Measurements from ENCODE around the gene MYO1D.

MYO1D gene

DNA sequence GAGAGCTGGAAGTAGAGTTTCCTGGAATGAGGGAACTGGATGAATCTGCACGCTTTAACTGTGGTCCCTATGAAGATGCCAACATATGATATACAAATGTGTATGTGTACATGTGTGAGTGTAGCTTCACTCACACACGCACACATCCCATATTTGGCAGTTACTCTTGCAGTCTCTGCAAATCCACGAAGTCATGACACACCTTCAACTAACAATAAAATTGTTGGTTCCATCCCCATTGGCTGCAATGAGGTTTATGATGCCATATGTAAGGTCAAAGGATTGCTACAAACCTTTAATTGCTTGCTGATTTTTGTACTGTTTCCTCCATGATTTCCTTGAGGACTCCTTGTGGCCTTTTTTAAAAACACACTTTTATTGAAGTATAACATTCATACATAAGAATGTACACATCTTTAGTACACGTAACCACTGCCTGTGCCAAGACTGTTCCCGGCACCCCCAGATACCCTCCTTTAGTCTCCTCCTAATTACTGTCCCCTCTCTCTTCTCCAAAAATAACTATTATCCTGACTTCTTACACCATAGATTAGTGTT lies 22.0 kb downstream of the MYO1D start:
- no peak for DNase-seq (ENCODE audit: low read depth)

DNA sequence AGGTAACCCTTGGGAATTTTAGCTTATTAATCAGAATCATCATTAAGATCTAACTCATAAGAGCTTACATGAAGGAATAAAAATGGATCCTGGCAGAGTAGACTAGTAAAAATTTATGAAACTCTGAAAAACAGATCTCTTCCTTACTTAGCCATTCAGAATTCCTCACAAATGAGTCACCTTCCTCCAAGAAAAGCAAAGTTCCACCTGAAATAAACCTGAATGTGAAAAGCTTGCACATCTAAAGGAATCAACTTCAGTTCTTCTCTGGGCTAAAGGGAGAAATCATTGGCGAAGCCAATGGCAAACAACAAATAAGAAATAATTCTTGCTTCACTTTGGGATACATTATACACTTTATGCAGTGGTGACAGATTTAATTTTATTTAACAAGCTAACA lies 22.7 kb downstream of the MYO1D start:
- peak; percentile 35 for DNase-seq (ENCODE audit: low read depth)

DNA sequence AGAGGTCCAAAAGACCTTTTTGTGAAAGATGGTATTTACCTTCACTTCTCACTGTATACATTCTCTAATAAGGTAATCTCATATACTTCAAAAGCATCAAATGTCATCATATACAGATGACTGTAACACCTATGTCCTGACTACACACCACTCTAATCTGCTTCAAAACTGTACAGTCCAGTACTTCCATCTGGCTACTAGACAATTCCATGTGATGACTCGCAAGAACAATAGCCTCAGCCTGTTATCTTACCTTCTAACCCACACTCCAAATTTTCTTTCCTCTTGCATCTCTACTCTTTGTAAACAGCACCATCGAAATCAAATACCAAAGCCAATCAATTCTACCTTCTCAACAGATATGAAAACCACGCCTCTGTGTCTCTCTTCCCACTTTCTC lies 24.1 kb downstream of the MYO1D start:
- no peak for DNase-seq (ENCODE audit: low read depth)

DNA sequence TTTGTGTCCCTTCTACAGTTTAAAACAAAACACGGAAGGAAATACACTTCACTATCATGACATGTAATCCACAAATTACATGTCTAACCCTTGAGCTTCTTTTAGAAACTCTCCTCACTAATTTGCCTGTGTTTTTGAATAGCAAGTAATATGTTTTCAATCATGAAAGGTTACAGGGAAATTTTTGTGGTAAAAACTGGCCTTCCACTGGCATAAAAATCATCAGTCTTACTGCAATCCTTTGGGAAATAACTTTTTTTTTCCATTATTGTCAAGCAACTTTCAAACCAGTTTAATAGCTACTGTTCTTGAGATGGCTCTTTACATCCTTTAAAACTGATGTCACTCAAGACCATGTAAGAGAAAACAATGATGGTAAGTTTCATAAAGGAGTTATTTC lies 27.0 kb downstream of the MYO1D start:
- DNase-seq (ENCODE audit: low read depth): no peak

DNA sequence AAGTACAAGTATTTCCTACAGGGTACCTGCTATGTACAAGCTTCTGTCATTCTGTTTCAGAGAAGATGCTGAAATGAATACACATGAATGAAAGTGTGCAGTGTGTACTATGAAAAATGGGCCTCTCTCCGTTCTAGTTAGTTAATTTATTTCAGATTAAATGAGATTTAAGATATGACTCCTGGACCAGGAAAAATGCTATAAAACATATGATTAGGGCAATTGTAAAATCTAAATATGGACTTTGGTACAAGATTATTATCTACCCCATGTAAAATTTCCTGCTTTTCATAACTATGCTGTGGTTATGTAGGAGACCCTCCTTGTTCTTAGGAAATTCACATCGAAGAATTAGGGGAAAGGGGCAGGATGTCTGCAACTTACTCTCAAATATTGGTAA lies 28.9 kb downstream of the MYO1D start:
- no peak for DNase-seq (ENCODE audit: low read depth)

DNA sequence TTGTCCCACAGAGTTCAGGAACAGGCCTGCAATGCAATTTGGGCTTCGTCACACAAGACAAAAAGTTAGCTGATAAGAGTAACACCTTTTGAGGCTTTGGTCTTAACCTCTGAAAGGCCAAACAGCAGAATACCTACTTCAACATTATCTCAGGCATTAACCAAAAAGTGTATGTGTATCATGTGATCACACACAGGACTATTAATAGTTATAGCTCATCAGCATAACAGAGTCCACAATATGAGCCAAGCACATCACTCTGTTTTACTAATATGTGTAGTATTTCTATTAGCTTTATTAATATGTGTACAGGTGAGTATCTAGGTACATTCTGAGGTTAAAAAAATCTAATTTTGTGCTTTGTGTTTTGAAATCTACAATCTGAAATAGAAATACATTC lies 30.8 kb downstream of the MYO1D start:
- no peak for DNase-seq (ENCODE audit: low read depth)

DNA sequence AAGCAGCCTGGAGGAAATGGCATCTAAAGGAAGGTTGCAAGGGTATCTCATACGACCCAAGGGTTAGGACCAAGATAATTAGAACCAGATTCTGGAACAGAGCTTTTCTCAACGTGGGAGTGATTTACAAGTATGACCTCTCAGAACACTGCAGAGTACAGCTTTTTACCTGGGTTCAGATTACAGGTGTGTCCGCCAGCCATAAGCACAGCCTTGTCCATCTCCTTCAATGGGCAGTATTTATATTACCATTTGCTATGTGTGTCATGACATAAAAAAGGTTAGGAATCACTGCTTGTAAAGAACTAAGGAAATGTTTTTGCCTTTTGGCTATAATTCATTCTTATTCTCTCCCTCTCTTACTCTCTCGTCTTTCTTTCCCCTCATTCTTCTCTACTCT lies 36.7 kb downstream of the MYO1D start:
- no peak for DNase-seq (ENCODE audit: low read depth)

DNA sequence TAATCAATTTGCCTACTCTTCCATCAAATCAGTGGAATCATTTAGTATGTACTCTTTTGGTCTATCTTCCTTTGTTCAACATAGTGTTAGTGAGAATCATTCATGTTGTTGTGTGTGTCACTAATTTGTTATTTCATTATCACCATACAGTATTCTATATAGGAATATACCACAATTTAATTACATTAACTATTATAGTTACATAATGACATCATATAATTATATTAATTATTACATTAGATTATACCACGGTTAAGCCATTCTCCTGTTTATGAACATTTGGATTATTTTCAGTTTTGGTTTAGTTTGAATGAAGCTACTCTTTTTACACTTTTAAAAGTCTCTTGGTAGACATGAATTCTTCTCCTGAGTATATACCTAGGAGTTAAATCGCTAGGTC lies 40.4 kb downstream of the MYO1D start:
- no peak for DNase-seq (ENCODE audit: low read depth)

DNA sequence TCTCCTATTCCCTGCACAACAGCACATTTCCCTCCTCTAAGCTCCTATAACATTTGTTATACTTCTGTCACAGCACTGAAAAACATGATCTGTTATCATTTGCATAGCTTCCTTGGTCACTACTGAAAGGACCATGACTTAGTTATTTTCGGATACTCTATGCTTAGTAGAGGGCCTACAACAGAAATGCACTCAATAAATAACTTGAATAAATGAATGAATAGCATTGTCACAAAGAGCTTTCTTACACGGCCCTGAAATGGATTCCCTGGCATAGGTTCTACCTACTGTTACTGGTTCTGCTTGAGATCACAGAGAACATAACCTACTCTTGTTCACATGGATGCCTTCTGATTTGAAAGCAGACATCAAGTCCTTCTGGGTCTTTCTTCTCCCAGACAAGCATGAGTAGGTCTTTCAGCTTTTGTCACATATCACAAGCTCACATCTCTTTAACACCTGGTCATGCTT lies 41.6 kb downstream of the MYO1D start:
- no peak for DNase-seq (ENCODE audit: low read depth)

DNA sequence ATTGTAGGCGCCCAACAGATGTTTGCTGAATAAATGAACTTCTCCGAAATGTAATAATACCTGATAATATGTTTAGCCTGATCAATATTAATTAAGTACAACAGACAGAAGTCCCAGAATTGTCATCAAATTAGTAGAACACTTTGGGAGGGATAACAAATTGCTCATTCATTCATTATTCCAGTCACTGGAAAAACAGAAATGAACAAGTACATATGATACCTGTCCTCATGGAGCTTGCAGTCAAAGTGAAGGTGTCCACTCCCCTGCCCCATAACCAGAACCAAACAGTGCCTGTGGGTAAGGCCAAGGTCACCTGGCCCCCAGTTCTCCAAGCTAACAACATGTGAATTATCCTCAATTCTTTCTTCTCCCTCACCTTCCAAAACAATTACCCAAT lies 42.8 kb downstream of the MYO1D start:
- DNase-seq (ENCODE audit: low read depth): no peak

DNA sequence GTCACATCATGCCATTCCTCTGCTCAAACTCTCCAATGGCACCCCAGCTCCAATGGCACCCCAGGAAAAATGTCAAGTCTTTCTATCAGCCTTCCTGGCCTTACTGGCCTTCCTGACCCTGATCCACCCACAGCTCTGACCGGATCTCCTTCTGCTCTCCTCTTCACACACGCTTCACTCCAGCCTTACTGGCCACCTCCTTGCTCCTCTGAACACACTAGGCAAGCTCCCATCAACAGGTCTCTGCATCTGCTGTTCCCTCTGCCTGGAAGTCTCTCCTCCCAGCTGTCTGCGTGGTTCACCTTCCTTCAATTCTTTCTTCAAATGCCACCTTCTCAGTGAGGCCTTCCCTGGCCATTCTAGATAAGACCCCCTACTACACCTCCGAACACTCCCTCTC lies 43.4 kb downstream of the MYO1D start:
- DNase-seq (ENCODE audit: low read depth): no peak

DNA sequence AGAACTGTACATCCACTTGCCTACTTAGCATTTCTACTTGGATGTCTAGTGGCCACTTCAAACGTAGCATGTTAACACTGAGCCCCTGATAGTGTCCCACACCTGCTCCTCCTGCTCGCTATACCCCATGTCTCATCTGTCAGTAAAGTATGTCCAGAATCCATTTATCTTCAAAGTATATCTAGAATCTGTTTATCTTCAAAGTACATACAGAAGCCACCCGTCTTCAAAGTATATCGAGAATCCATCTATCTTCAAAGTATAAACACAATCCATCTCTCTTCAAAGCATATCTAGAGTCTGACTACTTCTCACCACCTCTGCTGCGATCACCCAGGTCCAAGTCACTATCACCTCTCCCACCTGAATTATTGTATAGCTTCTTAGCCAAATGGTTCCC lies 43.8 kb downstream of the MYO1D start:
- DNase-seq (ENCODE audit: low read depth): no peak

DNA sequence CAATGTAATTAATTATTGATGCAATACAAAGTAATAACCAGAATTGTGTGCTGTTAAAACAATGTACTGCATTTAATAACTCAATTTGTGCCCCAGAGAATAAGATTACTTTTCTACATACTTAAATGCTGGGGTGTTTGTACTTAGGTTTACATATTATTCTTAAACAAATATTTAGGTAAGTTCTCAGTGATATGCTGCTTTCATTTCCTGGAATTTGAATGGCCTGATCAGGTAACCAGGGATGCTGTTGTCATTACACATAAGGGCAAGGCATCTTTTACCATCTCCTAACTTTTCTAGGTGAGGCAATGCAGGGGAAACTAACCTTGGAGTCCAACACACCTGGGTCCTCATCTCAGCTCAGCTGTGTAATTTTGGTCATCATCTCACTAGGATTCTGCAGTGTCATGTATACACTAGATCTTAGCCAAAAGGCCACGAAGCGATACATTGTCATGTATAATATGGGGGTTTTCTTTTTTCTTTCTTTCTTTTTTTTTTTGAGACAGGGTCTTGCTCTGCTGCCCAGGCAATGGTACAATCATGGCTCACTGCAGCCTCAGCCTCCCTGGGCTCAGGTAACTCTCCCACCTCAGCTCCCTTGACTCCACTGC lies 45.2 kb downstream of the MYO1D start:
- no peak for DNase-seq (ENCODE audit: low read depth)

DNA sequence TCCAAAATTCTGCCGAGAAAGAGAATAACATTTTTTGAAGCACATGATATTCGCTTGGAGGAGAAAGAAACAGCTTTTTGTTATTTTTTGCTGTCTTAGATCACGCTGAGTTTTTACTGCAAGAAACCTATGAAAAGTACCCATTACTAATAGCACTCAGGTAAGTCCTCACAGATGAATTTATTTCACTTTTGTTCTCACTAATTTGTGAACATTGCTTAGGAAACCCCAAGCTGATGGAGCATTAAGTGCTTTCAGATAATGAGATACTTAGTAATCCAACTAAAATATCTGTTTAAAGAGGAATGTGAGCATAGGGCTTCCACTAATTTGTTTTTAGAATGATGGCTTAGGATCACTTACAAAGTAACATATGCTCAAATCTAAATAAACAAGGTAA lies 45.7 kb downstream of the MYO1D start:
- DNase-seq (ENCODE audit: low read depth): no peak

DNA sequence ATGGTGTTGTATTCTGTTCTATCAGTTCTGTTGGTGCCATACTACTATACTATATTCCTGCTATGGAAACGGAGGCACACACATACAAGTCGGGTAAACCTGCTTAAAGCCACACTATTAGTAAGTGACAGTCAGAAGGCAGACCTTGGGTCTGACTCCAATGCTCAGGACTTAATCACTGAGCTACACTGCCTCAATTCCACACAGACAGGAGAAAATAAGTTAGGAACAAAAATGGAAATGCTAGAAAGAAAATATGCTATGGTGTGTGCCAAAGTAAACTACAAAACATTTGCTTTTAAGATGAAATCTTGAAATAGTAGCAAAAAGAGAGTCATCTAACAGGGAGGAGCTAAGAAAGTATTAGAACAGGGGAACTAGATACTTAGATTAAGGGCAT lies 48.1 kb downstream of the MYO1D start:
- no peak for DNase-seq (ENCODE audit: low read depth)

DNA sequence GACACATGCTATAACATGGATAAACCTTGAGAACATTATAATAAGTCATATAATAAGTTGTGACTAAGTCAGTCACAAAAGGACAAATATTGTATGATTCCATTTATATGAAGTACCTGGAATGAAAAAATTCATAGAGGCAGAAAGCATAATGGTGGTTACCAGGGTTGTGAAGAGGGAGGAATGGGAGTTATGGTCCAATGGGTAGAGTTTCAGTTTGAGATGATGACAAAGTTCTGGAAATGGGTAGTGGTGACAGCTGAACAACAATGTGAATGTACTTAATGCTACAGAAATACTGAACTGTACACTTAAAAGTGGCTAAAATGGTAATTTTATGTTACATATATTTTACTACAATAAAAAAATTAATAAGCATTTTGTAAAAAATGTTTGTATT lies 49.7 kb downstream of the MYO1D start:
- DNase-seq (ENCODE audit: low read depth): no peak

DNA sequence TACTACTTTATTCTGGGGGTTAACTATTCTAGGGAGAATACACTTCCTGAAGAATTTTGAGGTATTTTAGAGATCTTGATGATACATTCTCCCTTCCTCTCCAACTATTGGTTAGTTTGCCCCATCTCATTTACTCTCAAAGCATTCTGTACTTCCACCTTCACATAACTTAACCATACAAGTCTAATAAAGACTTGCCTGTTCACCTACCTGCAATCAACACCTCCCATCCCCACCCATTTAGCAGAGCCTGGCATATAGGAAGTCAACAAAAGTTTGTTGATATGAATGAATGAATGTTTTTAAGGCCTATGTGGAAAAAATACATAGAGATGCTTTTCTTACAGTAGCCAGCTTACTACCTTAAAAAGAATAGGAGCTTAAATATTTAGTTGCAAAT lies 50.8 kb downstream of the MYO1D start:
- DNase-seq (ENCODE audit: low read depth): no peak

DNA sequence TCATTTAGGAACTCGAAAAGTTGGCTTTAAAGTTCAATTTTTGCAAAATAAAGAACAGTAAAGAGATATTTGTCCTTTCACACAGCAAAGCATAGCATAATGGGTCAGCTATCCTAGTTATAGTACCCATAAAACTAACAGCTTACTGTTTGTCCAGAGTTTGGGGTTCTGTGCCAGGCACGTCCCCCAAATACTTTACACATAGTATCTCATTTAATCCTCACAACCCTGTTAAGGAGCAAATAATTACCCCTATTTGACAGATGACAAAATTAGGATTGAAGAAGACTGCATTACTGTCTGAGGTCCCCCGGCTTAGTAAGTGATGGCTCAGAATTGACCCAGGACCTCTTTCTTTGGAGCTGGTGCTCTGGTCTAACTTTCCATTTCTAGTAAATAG lies 52.6 kb downstream of the MYO1D start:
- no peak for DNase-seq (ENCODE audit: low read depth)

DNA sequence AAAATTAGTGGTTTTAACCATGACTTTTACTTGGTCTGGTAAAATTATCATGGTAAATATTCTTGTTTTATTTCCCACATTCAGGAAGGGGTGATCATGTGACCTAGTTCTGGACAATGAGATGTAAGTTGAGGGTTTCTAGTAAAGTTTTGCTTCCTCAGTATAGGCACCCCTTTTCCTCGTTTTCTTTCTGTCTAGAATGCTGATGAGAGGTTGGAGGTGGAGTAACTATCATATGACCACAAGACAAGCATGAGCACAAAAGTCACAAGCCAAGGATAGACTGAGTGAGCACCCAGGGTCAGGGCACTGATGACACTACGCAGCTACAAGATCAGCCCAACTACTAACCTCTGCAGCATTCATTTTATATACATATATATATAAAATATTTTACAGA lies 53.9 kb downstream of the MYO1D start:
- no peak for DNase-seq (ENCODE audit: low read depth)

DNA sequence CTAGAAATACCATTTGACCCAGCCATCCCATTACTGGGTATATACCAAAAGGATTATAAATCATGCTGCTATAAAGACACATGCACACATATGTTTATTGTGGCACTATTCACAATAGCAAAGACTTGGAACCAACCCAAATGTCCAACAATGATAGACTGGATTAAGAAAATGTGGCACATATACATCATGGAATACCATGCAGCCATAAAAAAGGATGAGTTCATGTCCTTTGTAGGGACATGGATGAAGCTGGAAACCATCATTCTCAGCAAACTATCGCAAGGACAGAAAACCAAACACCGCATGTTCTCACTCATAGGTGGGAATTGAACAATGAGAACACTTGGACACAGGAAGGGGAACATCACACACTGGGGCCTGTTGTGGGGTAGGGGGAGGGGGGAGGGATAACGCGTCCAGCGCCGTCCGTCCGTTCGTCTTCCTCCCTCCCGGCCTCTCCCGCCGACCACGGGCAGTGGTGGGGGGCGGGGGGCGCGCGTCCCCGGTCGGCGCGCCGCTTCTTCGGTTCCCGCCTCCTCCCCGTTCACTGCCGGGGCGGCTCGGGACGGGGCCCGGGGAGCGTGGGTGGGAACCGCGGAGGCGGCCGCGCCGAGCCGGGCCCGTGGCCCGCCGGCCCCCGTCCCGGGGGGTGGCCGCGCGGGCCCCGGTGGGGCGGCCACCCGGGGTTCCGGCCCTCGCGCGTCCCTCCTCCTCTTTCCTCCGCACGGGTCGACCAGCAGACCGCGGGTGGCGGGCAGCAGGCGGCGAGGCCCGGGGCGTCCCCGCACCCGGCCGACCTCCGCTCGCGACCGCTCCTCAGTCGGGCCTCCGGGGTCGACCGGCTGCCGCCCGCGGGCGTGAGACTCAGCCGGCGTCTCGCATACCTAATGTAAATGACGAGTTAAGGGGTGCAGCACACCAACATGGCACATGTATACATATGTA lies 54.7 kb downstream of the MYO1D start:
- DNase-seq (ENCODE audit: low read depth): peak; percentile 23

DNA sequence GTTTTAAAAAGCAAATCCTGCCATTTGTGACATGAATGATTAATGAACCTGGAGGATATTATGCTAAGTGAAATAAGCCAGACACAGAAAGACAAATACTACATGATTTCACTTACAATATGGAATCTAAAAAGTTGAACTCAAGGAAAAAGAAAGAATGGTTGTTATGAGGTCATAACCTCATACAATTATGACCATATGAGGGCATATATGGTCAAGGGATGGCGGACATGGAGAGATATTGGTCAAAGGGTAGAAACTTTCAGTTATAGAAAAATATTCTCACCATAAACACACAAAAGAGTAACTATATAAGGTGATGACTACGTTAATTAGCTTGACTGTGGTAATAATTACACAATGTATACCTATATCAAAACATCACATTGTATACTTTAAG lies 56.5 kb downstream of the MYO1D start:
- DNase-seq (ENCODE audit: low read depth): no peak

DNA sequence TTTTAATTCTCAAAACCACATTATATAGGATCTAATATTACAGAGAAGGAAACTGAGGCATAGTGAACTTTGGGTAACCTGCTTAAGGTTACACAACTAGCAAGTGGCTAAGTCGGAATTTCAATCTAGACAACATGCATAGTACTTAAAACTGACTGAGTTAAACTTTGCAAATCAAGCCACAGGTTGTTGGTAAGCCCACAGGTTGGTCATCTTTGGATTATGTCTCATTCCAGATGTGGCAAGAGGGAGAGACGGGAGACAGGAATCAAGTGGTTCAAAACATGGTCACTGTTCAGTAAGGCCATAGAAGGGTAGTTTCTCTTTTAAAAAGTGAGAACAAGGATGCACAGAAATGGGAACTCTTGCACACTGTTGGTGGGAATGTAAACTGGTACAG lies 57.1 kb downstream of the MYO1D start:
- DNase-seq (ENCODE audit: low read depth): no peak

DNA sequence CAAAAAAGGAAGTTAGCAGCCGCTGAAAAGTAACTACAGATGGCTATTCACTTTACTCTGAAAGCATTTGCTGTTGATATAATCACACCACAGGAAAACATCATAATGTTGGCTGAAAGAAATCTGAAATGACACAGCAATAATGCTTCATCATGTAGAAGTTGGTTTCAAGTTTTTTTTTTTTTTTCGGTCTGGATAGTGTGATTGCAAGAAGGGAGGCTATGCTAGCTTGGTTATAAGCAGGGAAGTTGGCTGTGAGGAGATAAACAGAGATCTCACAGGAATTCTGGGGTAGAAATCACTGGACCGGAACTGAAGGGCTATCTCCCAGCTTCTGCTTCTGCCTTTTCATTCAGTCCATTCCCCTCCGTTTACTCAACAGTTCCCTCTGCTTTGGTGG lies 57.9 kb downstream of the MYO1D start:
- no peak for DNase-seq (ENCODE audit: low read depth)
